IPS-11a (cell line): ENCODE results near the gene MAML3.

Experiments
- H3K4me3 ChIP-seq: one replicate; pipeline ENCODE4 v1.5.1; 2013; ENCODE audit warnings: low read depth, low read length, control low read depth

MAML3 gene

DNA sequence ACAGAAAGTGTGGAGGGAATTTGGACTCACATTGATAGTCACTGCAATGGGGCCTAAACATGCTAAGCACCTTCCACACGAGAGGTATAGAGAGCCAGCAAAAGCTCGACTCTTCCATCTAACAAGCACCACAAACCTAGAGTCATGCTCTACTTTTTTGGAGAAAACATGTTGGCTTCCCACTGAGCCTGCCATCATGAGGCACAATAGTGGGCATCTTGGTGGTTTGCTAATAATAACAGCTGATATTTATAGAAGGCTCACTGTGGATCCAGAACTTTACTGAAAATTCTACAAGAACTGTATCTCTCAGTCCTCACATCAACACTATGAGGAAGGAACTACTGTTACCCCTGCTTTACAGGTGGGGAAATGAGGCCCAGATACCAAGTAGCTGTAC, 26.6 kb downstream of the MAML3 start:
- H3K4me3 ChIP-seq, result no peak overlapping the region

DNA sequence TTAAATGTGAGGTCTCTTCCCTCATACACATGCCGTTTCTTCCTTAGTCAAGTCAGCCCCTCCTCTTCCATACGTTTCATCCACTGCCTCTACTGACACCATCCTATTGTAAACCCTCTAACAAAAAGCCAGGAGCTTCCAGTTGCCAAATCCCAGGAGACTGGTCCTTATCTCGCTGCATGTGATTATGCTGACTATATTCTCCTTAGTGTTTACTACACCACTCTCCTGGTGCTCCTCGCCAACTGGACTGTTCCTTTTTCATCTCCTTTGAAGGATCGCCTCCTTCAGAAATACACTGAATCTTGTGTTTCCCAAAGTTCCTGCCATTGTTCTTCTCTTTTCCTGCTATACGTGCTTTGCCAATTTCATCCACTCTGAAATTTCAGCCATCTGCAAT, 27.7 kb downstream of the MAML3 start:
- H3K4me3 ChIP-seq, result no peak overlapping the region

- no peak overlapping the region for H3K4me3 ChIP-seq
Measured at GRCh38 chr4:140125374-140125773, 28.6 kb downstream of the MAML3 start.

- no peak overlapping the region for H3K4me3 ChIP-seq
Measured at GRCh38 chr4:140123666-140124377, 30.2 kb downstream of the MAML3 start.

DNA sequence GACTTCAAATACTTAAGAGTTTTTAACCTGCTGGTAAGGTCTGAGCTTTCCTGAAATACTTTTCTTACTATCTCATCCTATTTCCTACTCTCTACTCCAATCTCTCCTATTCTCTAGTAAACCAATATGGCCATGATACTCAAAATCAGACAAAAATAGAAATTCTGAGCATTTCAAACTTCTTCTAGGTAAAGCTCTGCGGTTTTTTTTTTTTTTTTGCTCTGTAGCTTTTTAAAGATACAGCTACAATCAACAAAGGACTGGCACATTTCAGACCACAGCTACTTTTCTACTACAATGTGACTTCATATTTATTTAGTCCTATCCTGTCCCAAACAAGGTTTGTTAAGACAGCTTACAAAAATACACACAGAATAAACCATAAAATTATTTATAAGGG, 31.1 kb downstream of the MAML3 start:
- no peak overlapping the region for H3K4me3 ChIP-seq

- no peak overlapping the region for H3K4me3 ChIP-seq
Measured at GRCh38 chr4:140121646-140122045, 32.3 kb downstream of the MAML3 start.

DNA sequence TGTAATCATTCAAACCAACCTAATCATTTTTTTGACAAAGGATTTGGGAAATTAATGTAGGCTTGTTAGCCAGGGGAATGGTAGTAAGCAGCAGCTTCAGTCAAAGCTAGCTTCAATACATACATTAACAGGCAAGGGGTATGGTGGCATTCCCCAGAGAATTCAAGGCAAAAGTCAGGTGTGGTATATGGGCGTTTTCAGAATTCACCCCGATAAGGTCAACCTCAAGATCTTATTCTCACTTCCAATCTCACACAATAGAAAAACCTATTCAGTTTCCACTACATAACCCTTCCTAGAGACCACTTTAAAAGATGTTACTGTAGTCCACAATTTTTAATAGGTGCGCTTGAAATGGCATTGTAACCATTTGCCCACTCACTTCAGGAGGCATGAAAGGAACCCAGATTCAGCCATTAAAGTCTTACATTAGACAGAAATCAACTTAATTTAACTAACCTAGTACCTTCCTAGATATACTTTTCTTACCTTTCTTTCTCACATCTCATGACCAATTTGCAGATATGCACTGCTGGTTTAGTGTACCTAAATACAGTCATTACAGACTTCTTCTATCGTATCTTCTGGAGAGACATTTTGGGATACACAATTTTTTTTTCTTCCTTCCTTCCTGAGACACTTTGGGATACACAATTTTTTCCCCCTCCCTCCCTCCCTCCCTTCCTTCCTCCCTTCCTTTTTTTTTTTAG, 34.9 kb downstream of the MAML3 start:
- H3K4me3 ChIP-seq, result no peak overlapping the region

- no peak overlapping the region for H3K4me3 ChIP-seq
Measured at GRCh38 chr4:140117947-140118346, 36.0 kb downstream of the MAML3 start.

GRCh38 chr4:140116442-140117104, 37.4 kb downstream of the MAML3 start:
- H3K4me3 ChIP-seq, result no peak overlapping the region

DNA sequence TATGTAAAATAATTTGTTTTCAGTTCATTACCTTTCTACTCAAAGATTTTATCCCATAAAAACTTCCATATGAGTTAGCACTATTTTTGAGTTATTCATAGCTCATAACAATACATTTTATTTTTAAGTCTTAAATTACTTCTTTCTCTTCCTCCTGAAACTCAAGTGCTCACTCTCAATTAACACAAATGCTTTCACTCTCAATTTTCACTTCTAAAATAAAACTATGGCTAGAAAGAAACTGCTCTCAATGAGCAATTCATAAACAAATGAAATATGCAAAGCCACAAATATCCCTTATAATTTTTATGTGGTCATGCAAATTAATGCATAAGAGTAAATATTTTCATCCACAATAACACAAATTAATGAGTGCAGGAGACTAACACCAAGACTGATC, 38.8 kb downstream of the MAML3 start:
- no peak overlapping the region for H3K4me3 ChIP-seq

- no peak overlapping the region for H3K4me3 ChIP-seq
Measured at GRCh38 chr4:140113653-140114052, 40.3 kb downstream of the MAML3 start.

- no peak overlapping the region for H3K4me3 ChIP-seq
Measured at GRCh38 chr4:140112576-140112975, 41.4 kb downstream of the MAML3 start.

GRCh38 chr4:140111256-140111655, 42.7 kb downstream of the MAML3 start:
- no peak overlapping the region for H3K4me3 ChIP-seq

DNA sequence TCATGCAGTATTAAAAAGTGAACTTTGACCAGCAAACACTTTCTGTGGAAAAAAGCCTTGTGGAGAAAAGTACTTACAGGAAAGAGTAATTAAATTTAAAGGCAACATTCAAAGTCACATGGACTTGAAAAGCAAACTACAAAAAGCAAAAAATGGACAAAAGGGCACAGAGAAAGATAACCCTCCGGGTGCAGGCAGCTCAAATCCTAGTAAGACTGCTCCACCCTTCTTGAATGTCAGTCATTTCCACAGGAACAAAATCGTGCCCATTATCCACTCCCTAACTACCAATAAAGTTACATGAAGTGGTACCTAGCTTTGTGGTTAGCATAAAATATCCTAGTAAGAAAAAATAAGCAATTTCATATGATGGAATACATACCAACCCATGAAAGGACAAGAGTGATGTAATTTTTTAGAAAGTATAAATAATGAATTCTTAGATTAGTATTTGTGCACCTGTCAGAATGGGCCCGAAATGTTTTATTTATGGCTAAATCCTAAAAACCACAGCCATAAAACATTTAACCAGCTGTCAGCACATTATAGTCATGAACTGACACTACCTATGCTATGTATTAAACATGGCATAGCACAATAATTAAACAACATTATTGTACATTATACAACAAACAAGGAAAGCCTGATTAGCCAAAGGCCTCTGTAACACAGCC, 43.3 kb downstream of the MAML3 start:
- no peak overlapping the region for H3K4me3 ChIP-seq

- no peak overlapping the region for H3K4me3 ChIP-seq
Measured at GRCh38 chr4:140109737-140110136, 44.2 kb downstream of the MAML3 start.

GRCh38 chr4:140109292-140109691, 44.7 kb downstream of the MAML3 start:
- no peak overlapping the region for H3K4me3 ChIP-seq

DNA sequence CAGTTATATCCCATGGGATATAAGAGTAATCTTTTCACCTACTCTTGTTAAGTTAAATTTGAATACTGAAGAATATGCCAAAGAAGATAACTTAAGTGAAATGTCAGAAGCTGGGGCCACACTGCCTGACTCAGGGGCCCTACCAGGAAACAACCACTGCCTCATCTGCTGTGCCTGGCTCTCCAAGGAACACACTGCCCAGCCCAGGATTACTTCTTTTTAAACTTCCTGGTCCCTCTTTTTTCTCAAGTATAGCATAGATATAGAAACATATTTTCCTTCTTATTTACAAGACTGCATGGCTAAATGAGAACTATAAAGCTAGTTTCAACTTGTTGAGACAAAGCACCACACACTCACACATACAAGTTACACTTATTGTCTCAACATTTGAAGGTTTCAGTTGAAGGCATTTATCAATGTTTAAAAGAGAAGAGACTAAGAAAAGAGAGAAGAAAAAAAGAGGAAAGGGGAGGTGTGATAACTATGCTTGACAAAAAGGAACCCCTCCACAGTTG, 45.2 kb downstream of the MAML3 start:
- H3K4me3 ChIP-seq, result no peak overlapping the region

GRCh38 chr4:140108243-140108642, 45.7 kb downstream of the MAML3 start:
- no peak overlapping the region for H3K4me3 ChIP-seq

DNA sequence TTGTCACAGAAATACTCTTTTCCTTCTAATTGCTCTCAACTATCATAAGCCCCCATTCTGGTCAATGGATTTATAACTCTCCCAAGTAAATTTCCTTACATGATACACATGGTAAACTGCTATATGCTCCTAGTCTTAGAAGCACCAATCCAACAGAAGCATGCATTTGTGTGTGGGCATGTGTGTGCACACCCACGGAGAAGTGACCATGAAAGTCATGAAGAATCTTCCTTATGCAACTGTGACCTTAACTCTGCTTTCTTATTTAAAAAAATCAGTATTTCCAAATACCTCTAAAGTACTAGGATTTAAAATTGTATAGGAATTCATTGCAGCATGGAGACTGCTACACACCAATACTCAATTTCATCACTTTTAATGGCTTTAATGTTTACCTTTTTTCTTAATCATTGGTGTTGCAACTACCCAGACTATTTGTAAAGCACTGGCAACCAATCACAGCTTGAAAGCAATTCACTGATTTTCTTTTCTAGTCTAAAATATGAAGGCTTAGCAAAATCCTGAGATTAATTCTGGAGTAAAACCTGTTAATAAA, 47.6 kb downstream of the MAML3 start:
- no peak overlapping the region for H3K4me3 ChIP-seq

GRCh38 chr4:140105436-140105835, 48.5 kb downstream of the MAML3 start:
- no peak overlapping the region for H3K4me3 ChIP-seq

DNA sequence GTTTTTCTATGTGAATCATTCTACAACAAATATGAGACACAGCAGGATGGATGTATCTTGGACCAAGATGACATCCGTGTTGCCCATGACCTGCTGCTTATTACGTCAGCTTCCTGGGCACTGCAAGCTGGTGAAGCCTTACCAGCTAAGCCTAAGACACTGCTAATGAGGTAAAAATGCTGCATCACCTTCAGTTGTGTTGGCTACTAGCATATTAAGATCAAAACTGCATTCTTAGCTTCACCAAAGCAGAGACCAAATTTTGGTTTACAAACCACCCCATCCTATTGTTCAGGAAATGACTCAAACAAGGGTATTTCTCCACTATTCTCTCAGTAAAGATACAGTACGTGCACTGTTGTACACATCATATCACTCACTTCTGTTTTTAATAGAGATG, 50.3 kb downstream of the MAML3 start:
- no peak overlapping the region for H3K4me3 ChIP-seq
